NCI-H748 (cell line): ENCODE results near the gene PKIG.
"Not testable (repeated sequence)": the region's sequence is repeated elsewhere in the genome, so short reads cannot be mapped to it uniquely, and the experiment has no call there.

Experiments used
- DNase-seq: peaks from one replicate; lab custom pipeline; 2025; ENCODE audit not compliant: unreplicated experiment; lab: John Stamatoyannopoulos, UW

PKIG gene

GRCh38 chr20:44571362-44571988, 10.9 kb upstream of the PKIG start:
- no peak for DNase-seq

- DNase-seq: no peak
Measured at GRCh38 chr20:44572551-44573500, 9.6 kb upstream of the PKIG start.

DNA sequence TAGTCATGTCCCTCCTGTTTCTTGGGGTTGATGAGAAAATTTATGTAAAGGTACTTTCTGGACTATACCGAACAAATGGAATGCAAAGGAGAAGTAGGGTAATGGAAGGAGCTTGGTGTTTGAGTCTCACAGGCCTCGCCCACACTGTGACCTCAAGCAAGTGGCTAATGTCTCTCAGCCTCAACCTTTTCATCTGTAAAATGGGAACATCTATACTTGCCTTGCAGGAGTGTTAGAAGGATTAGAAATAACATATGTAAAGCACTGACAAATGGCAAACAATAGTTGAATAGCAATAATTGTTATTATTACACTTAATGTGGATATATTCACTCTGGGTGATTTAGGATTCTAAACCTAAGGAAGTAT, 8.9 kb upstream of the PKIG start:
- DNase-seq: no peak

- no peak for DNase-seq
Measured at GRCh38 chr20:44574372-44574771, 8.0 kb upstream of the PKIG start.

- no peak for DNase-seq
Measured at GRCh38 chr20:44576297-44576696, 6.1 kb upstream of the PKIG start.

DNA sequence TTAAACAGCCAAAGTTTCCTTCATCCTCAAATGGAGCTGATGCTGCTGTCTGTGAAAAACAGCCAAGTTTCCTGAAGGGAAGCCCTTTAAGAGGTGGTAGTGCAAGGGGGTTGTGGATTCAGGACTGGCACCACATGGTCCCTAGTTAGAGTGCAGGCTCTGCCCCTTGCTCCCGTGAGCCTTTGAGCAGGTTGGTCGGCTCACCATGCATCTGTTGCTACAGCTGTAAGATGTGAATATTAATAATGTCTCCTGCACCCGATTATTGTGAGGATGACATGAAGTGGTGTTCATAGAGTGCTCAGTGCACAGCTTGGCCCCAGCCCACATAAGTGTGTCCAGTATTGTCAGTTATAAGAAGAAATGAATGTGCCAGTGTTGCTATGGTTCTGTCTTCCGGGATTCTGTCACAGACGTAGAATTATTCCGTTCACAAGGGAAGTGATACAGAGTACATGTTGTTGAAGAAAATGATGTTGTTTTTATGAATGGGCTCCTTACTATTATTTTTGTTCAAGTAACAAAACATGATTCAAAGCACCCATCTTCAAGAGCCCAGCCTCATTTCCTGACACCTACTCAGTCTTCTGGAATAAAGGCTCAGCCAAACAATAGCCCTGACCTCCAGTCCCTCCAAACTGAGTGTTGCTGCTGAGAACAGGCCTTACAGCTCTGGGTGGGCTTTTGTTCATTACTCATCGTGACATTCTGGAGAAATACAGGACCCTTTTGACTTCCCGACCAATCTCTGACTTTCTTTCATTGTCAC, 2.9 kb upstream of the PKIG start:
- DNase-seq: no peak

DNA sequence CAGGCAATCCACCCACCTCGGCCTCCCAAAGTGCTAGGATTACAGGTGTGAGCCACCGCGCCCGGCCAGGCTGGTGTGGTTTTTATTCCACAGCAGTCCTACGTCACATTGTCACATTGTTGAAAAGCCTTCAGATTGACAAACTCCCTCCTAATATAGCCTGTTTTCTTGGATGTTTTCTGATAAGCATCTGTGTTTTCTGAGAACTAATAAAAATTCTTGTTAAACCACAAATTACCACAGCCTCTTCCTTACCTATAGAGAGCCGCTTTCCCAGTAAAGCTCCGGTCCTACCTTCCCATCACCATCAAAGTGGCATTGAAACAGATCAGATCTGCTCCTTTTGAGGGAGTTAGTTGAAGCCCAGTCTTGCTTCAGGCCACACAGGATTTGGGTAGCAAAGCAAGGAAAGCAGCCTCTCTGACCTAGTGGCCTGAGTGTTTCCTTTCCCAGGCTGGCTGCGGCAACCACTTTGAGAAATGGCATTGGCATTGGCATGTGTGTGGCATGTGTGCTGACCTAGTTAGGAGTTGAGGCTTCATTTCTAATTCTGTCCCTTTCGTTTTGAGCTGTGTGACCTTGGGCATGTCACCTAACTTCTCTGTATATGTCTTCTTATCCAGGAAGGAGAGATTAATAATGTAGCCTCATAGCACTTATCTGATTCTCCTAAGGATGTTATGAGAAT, 1.7 kb upstream of the PKIG start:
- DNase-seq: no peak

DNA sequence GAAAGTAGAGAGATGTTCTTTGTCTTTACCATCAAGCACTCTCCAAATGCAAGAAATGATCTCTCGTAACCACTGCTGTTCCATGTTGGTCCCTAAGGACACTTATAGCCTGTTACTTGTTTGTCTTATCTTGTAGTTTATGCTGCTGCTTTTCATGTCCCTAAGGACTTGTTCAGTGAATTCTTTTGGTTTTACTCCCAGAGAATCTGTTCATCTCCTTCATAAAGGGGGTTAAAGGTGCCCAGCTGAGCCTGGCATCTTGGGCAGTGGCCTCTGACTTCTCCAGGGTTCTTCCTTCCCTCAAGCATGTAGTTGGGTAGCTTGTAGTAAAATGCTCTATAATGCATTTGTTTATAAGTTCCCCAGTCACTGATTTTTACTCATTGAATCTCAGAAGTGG, 864 bp upstream of the PKIG start:
- no peak for DNase-seq

- DNase-seq: no peak
Measured at GRCh38 chr20:44583157-44583556, 778 bp downstream of the PKIG start.

- no peak for DNase-seq
Measured at GRCh38 chr20:44584162-44584561, 1.8 kb downstream of the PKIG start.

DNA sequence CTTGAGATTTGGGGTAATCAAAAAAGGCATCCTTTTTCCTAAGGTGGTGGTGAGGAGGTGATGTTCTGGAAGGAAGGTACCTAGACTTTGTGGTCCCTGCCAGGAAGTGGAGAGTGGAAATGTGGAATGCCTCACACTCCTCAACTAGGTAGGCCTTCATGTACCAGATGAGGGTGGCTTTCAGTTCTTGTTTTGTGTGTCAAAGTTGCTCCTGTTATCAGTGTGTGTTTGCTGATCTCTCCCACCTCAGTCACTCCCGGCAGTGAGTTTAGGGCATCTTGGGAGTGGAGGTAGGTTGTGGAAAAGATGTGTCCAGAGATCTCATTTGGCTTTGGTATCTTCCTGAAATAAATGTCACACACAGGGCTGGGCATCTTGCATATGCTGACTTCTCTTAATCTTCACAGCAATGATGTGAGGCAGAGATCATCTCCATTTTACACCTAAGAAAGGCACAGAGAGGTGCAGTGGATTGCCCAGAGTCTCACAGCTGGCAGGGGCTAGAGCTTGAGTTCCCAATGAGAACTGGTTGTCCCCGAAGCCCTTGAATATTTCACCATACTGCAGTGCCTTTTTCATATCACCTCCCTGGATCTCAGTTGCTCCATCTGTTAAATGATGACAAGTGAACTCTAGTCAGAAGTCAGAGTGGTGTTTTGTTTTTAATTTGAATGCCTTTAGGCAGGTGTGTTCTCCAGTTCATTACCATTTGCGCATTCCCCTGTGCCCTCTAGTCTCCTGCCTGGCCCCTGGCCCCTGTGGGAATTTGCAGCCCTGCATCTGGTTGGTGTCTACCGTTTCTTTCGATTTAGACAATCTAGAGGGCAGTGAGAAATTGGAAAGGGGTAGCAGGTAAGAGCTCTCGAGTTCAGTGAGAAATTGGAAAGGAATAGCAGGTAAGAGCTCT, 2.9 kb downstream of the PKIG start:
- no peak for DNase-seq

GRCh38 chr20:44586289-44586911, 4.0 kb downstream of the PKIG start:
- no peak for DNase-seq

DNA sequence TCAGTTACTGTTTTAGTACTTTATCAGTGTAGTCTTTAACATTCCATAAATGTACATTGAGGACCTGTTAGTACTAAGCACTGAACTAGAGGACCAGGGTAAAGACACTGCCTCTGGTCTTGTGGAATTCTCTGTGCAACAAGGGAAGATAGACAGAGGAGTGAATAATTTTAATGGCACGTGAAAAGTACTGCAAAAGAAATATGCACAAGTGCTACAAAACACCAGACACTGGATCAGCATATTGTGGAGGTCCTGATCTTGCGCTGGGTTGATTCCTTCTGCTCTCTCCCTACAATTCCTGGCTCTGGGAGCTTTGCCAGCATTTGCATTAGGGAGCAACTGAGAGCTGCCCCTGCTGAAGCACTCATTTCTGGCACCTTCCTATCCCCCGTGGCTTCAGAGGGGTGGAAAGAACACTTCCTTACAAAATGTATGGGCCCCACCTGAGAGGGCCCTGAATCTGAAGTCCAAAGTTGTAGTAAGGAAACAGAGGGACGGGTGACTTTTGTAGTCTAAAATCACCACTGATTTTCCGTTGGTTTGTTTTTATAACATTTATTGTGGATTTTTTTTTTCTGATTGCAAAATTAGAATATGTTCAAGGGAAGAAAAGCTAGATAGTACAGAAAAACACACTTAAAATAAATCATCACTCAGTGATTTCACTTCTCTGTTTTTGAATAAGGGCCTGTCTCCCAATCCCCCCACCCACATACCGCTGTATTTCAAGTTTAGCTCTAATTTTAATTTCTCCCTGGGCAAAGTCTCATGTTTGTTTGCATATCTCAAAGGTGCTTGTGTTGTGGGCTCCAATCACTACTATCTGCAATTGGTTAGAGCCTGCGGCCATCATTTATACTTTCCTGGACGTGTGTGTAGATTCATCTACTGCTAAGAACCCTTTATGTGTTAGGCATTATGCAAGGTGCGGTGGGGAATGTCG, 4.9 kb downstream of the PKIG start:
- DNase-seq: no peak

DNA sequence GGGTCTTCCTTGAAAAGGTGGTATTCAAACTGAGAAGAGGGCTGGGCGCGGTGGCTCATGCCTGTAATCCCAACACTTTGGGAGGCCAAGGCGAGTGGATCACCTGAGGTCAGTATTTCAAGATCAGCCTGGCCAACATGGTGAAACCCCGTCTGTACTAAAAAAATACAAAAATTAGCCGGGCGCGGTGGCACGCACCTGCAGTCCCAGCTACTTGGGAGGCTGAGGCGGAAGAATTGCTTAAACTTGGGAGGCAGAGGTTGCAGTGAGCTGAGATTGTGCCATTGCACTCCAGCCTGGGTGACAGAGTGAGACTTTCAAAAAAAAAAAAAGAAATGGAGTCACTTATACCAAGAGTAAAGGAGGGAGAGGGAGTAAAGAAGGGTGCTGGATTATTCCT, 5.9 kb downstream of the PKIG start:
- not testable (repeated sequence) for DNase-seq

GRCh38 chr20:44589537-44589936, 7.2 kb downstream of the PKIG start:
- DNase-seq: no peak

GRCh38 chr20:44590980-44591778, 8.8 kb downstream of the PKIG start:
- DNase-seq: no peak

- no peak for DNase-seq
Measured at GRCh38 chr20:44592366-44592765, 10.0 kb downstream of the PKIG start.

DNA sequence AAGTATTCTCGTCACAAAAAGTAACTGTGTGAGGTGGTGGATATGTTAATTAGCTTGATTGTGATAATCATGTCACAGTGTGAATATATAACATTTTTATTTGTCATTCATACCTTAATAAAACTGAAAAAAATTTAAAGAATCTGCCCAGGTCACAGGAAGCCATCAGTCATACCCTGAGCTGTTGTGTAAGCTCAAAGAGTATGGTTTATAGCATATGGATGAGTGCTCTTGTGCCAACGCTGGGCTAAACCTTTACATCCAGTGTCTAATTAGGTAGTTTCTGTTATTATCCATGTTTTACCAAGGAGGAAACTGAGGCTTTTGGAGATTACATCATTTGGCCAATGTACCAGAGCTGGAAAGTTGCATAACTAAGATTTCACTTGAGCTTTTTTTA, 11.4 kb downstream of the PKIG start:
- no peak for DNase-seq
